Measurements from ENCODE around the gene B4GALNT4.
"Not testable (repeated sequence)": the region's sequence is repeated elsewhere in the genome, so short reads cannot be mapped to it uniquely, and the experiment has no call there.

GRCh38 chr11:349270-349954 lies 19.9 kb upstream of the B4GALNT4 start:
- TF ChIP-seq CTCF, POLR2AphosphoS5 (IDR thresholded peaks at IDR 0.05): not testable (repeated sequence)

All from esophagus muscularis mucosa (tissue), 3 donors.